ENCODE results near the gene HNRNPCL1. TPM values are rescaled to one million over a fixed set of nuclear protein-coding genes. Genes with fewer than 3 reads are reported as not detected.

Gene HNRNPCL1
- total RNA-seq, 1 donor from 2014 or later, result not detected

Other genes starting within 250 kb of the HNRNPCL1 start
- gene DHRS3, start 230.5 kb downstream of the HNRNPCL1 start, total RNA-seq, result 111 TPM
- gene AADACL4, start 204.6 kb downstream of the HNRNPCL1 start, total RNA-seq, result not detected
- not detected for gene AADACL3, start 132.6 kb downstream of the HNRNPCL1 start, total RNA-seq
- not detected for gene CFAP107, start 102.5 kb downstream of the HNRNPCL1 start, total RNA-seq
- gene PRAMEF12, start 75.0 kb downstream of the HNRNPCL1 start, total RNA-seq, result not detected
- not detected for gene PRAMEF1, start 57.3 kb downstream of the HNRNPCL1 start, total RNA-seq
- gene PRAMEF11, start 17.3 kb downstream of the HNRNPCL1 start, total RNA-seq, result not detected
- not detected for gene PRAMEF2, start 8.4 kb upstream of the HNRNPCL1 start, total RNA-seq
- not detected for gene PRAMEF4, start 37.5 kb upstream of the HNRNPCL1 start, total RNA-seq
- gene PRAMEF10, start 49.5 kb upstream of the HNRNPCL1 start, total RNA-seq, result not detected
- not detected for gene PRAMEF7, start 67.9 kb upstream of the HNRNPCL1 start, total RNA-seq
- gene PRAMEF6, start 98.9 kb upstream of the HNRNPCL1 start, total RNA-seq, result not detected
- gene PRAMEF27, start 207.9 kb upstream of the HNRNPCL1 start, total RNA-seq, result not detected
- not detected for gene HNRNPCL3, start 212.0 kb upstream of the HNRNPCL1 start, total RNA-seq
- not detected for gene PRAMEF25, start 222.1 kb upstream of the HNRNPCL1 start, total RNA-seq

All from vagina (tissue), 1 donor.